IPS-20b (cell line): ENCODE measurements around the gene LRRFIP2.
"Not testable (repeated sequence)": the region's sequence is repeated elsewhere in the genome, so short reads cannot be mapped to it uniquely, and the experiment has no call there.

Experiments used
- H3K27ac ChIP-seq: one replicate; pipeline ENCODE4 v1.5.1; 2013; ENCODE audit warnings: low read length
- H3K27me3 ChIP-seq: 2 replicates; pipeline ENCODE4 v1.6.1; 2013; ENCODE audit warnings: mild to moderate bottlenecking, low read length, inconsistent platforms; ENCODE audit not compliant: insufficient read depth
- H3K36me3 ChIP-seq: 2 replicates; pipeline ENCODE4 v1.6.1; 2013; ENCODE audit warnings: low read depth, mild to moderate bottlenecking, inconsistent platforms, low read length, moderate library complexity; ENCODE audit not compliant: insufficient read depth
- H3K4me1 ChIP-seq: 2 replicates; pipeline ENCODE4 v1.6.1; 2013; ENCODE audit warnings: mild to moderate bottlenecking, control low read depth, inconsistent platforms, low read length, moderate library complexity; ENCODE audit not compliant: insufficient read depth
- H3K4me3 ChIP-seq: 2 replicates; pipeline ENCODE4 v1.5.1; 2013; ENCODE audit warnings: mild to moderate bottlenecking, low read length, inconsistent platforms
- H3K9ac ChIP-seq: 2 replicates; pipeline ENCODE4 v1.6.1; 2013; ENCODE audit warnings: low read depth, mild to moderate bottlenecking, inconsistent platforms, low read length, moderate library complexity
- H3K9me3 ChIP-seq: 2 replicates; pipeline ENCODE4 v1.6.1; 2013; ENCODE audit warnings: mild to moderate bottlenecking, low read depth, low read length, inconsistent platforms; ENCODE audit not compliant: insufficient read depth

The LRRFIP2 gene

GRCh38 chr3:37086918-37087317 is 87.5 kb downstream of the LRRFIP2 start:
- Histone ChIP-seq H3K36me3 (peaks cover 28% of the 10 kb centered on the region), H3K9ac (no peak overlapping the region), H3K4me3 (no peak overlapping the region), H3K4me1 (no peaks in the 10 kb centered on the region), H3K9me3 (no peaks in the 10 kb centered on the region), H3K27me3 (no peaks in the 10 kb centered on the region), H3K27ac (no peak overlapping the region)

- Histone ChIP-seq H3K4me1 (no peaks in the 10 kb centered on the region), H3K9me3 (no peaks in the 10 kb centered on the region), H3K36me3 (peaks cover 19% of the 10 kb centered on the region), H3K27me3 (no peaks in the 10 kb centered on the region), H3K4me3 (no peak overlapping the region), H3K9ac (no peak overlapping the region), H3K27ac (no peak overlapping the region)
Measured at GRCh38 chr3:37082317-37082716, 92.1 kb downstream of the LRRFIP2 start.

- Histone ChIP-seq H3K27ac (no peak overlapping the region), H3K27me3 (no peaks in the 10 kb centered on the region), H3K4me3 (no peak overlapping the region), H3K36me3 (peaks cover 21% of the 10 kb centered on the region), H3K9ac (no peak overlapping the region), H3K9me3 (no peaks in the 10 kb centered on the region), H3K4me1 (no peaks in the 10 kb centered on the region)
Measured at GRCh38 chr3:37075955-37076354, 98.4 kb downstream of the LRRFIP2 start.

GRCh38 chr3:37074178-37074577 is 100.2 kb downstream of the LRRFIP2 start:
- H3K9me3 ChIP-seq, result no peaks in the 10 kb centered on the region

GRCh38 chr3:37072892-37073291 is 101.5 kb downstream of the LRRFIP2 start:
- peaks cover 25% of the 10 kb centered on the region for H3K36me3 ChIP-seq
- H3K9ac ChIP-seq, result no peak overlapping the region
- H3K4me3 ChIP-seq, result no peak overlapping the region
- no peaks in the 10 kb centered on the region for H3K27me3 ChIP-seq
- no peak overlapping the region for H3K27ac ChIP-seq
- no peaks in the 10 kb centered on the region for H3K4me1 ChIP-seq
- H3K9me3 ChIP-seq, result no peaks in the 10 kb centered on the region

More at GRCh38 chr3:37074178-37074577, 100.2 kb downstream of the LRRFIP2 start:
- no peak overlapping the region for H3K27ac ChIP-seq
- peaks cover 18% of the 10 kb centered on the region for H3K36me3 ChIP-seq
- H3K27me3 ChIP-seq, result no peaks in the 10 kb centered on the region
- no peak overlapping the region for H3K4me3 ChIP-seq
- no peak overlapping the region for H3K9ac ChIP-seq
- H3K4me1 ChIP-seq, result no peaks in the 10 kb centered on the region

- no peak overlapping the region for H3K4me3 ChIP-seq
- H3K9ac ChIP-seq, result no peak overlapping the region
- no peak overlapping the region for H3K27ac ChIP-seq
- H3K4me1 ChIP-seq, result no peaks in the 10 kb centered on the region
- H3K36me3 ChIP-seq, result peaks cover 25% of the 10 kb centered on the region
- H3K9me3 ChIP-seq, result no peaks in the 10 kb centered on the region
- no peaks in the 10 kb centered on the region for H3K27me3 ChIP-seq
Measured at GRCh38 chr3:37071921-37072320, 102.5 kb downstream of the LRRFIP2 start.

- H3K36me3 ChIP-seq, result peaks cover 28% of the 10 kb centered on the region
- no peaks in the 10 kb centered on the region for H3K4me1 ChIP-seq
- no peak overlapping the region for H3K27ac ChIP-seq
- no peak overlapping the region for H3K4me3 ChIP-seq
- no peaks in the 10 kb centered on the region for H3K9me3 ChIP-seq
- no peaks in the 10 kb centered on the region for H3K27me3 ChIP-seq
- H3K9ac ChIP-seq, result no peak overlapping the region
Measured at GRCh38 chr3:37068031-37068430, 106.4 kb downstream of the LRRFIP2 start.

- Histone ChIP-seq H3K27me3 (no peaks in the 10 kb centered on the region), H3K9me3 (no peaks in the 10 kb centered on the region), H3K27ac (no peak overlapping the region), H3K4me3 (no peak overlapping the region), H3K4me1 (no peaks in the 10 kb centered on the region), H3K9ac (no peak overlapping the region), H3K36me3 (peaks cover 30% of the 10 kb centered on the region)
Measured at GRCh38 chr3:37067577-37067976, 106.8 kb downstream of the LRRFIP2 start.

GRCh38 chr3:37064747-37065146 is 109.6 kb downstream of the LRRFIP2 start:
- H3K9ac ChIP-seq, result no peak overlapping the region
- no peaks in the 10 kb centered on the region for H3K9me3 ChIP-seq
- no peaks in the 10 kb centered on the region for H3K27me3 ChIP-seq
- no peak overlapping the region for H3K27ac ChIP-seq
- peaks cover 32% of the 10 kb centered on the region for H3K36me3 ChIP-seq
- H3K4me1 ChIP-seq, result no peaks in the 10 kb centered on the region
- no peak overlapping the region for H3K4me3 ChIP-seq

GRCh38 chr3:37058117-37058516 is 116.3 kb downstream of the LRRFIP2 start:
- Histone ChIP-seq H3K9ac (no peak overlapping the region), H3K27ac (no peak overlapping the region), H3K36me3 (peaks cover 57% of the 10 kb centered on the region), H3K4me1 (no peaks in the 10 kb centered on the region), H3K9me3 (no peaks in the 10 kb centered on the region), H3K4me3 (no peak overlapping the region), H3K27me3 (no peaks in the 10 kb centered on the region)

- H3K4me1 ChIP-seq, result no peaks in the 10 kb centered on the region
- H3K27ac ChIP-seq, result no peak overlapping the region
- H3K36me3 ChIP-seq, result peaks cover 59% of the 10 kb centered on the region
Measured at GRCh38 chr3:37056826-37057225, 117.6 kb downstream of the LRRFIP2 start.

GRCh38 chr3:37055077-37055476 is 119.3 kb downstream of the LRRFIP2 start:
- H3K9ac ChIP-seq, H3K4me1 ChIP-seq, H3K27ac ChIP-seq, H3K27me3 ChIP-seq, H3K9me3 ChIP-seq, H3K4me3 ChIP-seq: not testable (repeated sequence)
- peaks cover 75% of the 10 kb centered on the region for H3K36me3 ChIP-seq

More at GRCh38 chr3:37056826-37057225, 117.6 kb downstream of the LRRFIP2 start:
- no peaks in the 10 kb centered on the region for H3K9me3 ChIP-seq
- H3K9ac ChIP-seq, result no peak overlapping the region
- no peaks in the 10 kb centered on the region for H3K27me3 ChIP-seq
- no peak overlapping the region for H3K4me3 ChIP-seq

- peaks cover 82% of the 10 kb centered on the region for H3K36me3 ChIP-seq
- no peaks in the 10 kb centered on the region for H3K4me1 ChIP-seq
- H3K9ac ChIP-seq, result no peak overlapping the region
- no peaks in the 10 kb centered on the region for H3K9me3 ChIP-seq
- no peaks in the 10 kb centered on the region for H3K27me3 ChIP-seq
- H3K4me3 ChIP-seq, result no peak overlapping the region
- H3K27ac ChIP-seq, result no peak overlapping the region
Measured at GRCh38 chr3:37054370-37054769, 120.0 kb downstream of the LRRFIP2 start.
